ENCODE measurements around the gene ROCK2. TPM values are rescaled to one million over a fixed set of nuclear protein-coding genes. Genes with fewer than 3 reads are reported as not detected.

ROCK2 gene
- total and polyA plus RNA-seq, 3 donors from 2014 or later, result 4.6 to 33.7 (median 31.3) TPM

- Histone ChIP-seq H3K27ac (peak overlapping the region; percentile 85 to 92), H3K27me3 (no peaks in the 10 kb centered on the region), H3K4me1 (peaks cover 11% of the 10 kb centered on the region), H3K36me3 (ENCODE audit: low read depth, missing control alignments) (no peaks in the 10 kb centered on the region), H3K9me3 (no peaks in the 10 kb centered on the region), H3K4me3 (peak overlapping the region; percentile 85 to 86)
- WGBS, 2 donors, result 0% methylated on average over 22 to 27 of the region's 49 CpGs
- intact Hi-C loops (cut with DNase I; ENCODE audit: low total_unique reads), result no loop called here
- peak; percentile 98 for DNase-seq
- TF ChIP-seq, protein P1, sequence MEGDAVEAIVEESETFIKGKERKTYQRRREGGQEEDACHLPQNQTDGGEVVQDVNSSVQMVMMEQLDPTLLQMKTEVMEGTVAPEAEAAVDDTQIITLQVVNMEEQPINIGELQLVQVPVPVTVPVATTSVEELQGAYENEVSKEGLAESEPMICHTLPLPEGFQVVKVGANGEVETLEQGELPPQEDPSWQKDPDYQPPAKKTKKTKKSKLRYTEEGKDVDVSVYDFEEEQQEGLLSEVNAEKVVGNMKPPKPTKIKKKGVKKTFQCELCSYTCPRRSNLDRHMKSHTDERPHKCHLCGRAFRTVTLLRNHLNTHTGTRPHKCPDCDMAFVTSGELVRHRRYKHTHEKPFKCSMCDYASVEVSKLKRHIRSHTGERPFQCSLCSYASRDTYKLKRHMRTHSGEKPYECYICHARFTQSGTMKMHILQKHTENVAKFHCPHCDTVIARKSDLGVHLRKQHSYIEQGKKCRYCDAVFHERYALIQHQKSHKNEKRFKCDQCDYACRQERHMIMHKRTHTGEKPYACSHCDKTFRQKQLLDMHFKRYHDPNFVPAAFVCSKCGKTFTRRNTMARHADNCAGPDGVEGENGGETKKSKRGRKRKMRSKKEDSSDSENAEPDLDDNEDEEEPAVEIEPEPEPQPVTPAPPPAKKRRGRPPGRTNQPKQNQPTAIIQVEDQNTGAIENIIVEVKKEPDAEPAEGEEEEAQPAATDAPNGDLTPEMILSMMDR (IDR thresholded peaks at IDR 0.05), result no peak
- no peak for TF ChIP-seq POLR2A (IDR thresholded peaks at IDR 0.05)
These were observed 189.5 kb downstream of the ROCK2 start for GRCh38 chr2:11154923-11155380.

DNA sequence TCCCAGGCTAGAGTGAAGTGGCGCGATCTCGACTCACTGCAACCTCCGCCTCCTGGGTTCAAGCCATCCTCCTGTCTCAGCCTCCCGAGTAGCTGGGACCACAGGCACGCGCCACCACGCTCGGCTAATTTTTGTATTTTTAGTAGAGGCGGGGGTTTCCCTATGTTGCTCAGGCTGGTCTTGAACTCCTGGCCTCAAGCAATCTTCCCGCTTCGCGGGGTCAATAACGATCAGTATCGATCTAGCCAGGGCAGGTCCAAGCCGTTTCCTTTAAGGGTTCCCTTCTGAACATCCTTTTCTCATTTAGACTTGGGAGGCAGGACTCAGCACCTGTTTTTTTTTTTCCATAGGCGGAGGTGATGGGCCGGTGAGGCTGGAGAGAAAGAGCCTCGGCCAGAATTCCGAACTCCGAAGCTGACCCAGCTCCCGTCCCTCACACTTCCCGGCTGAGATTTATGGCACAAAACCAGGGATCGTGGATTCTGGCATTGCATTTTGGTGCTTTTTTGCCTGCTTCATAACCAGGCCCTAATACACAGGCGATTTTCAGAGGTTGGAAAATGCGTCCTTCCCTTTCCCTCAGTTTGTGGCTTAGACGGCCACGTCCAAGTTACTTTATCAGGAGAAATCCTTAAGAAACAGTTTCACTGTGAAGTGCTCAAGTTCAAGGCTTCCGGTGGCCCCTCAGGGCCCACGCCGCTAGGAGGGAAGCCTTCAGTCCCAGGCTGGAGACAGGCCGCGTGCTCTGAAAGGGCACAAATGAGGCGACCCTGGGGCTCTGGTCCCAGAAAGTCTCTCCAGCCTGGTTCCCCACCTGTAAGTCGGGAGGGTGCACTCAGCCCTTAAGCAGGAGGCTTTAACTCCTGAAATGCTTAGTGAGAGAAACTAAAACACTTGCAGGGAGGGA, 190.2 kb downstream of the ROCK2 start:
- Histone ChIP-seq H3K36me3 (ENCODE audit: low read depth, missing control alignments) (no peaks in the 10 kb centered on the region), H3K9me3 (no peaks in the 10 kb centered on the region), H3K27ac (peak overlapping the region; percentile 85 to 92), H3K4me3 (peak overlapping the region; percentile 48 to 52), H3K4me1 (peaks cover 11% of the 10 kb centered on the region), H3K27me3 (no peaks in the 10 kb centered on the region)
- intact Hi-C loops (cut with DNase I; ENCODE audit: low total_unique reads), result no loop called here
- TF ChIP-seq, protein P1 (IDR thresholded peaks at IDR 0.05), result no peak
- DNase-seq, result peak; percentile 28
- 34 to 42% methylated on average over 35 of the region's 35 CpGs for WGBS, 2 donors

- no peak overlapping the region for H3K27ac ChIP-seq
- H3K27me3 ChIP-seq, result no peaks in the 10 kb centered on the region
- intact Hi-C loops (cut with DNase I; ENCODE audit: low total_unique reads), result no loop called here
- H3K36me3 ChIP-seq (ENCODE audit: low read depth, missing control alignments), result no peaks in the 10 kb centered on the region
- no peaks in the 10 kb centered on the region for H3K9me3 ChIP-seq
- no peak for DNase-seq
- TF ChIP-seq, protein P1 (IDR thresholded peaks at IDR 0.05), result no peak
- no peak for TF ChIP-seq POLR2A (IDR thresholded peaks at IDR 0.05)
- peaks cover 11% of the 10 kb centered on the region for H3K4me1 ChIP-seq
- WGBS, 2 donors, result 97% methylated on average over 6 of the region's 6 CpGs
- no peak overlapping the region for H3K4me3 ChIP-seq
These were observed 191.8 kb downstream of the ROCK2 start for GRCh38 chr2:11152591-11152990.

DNA sequence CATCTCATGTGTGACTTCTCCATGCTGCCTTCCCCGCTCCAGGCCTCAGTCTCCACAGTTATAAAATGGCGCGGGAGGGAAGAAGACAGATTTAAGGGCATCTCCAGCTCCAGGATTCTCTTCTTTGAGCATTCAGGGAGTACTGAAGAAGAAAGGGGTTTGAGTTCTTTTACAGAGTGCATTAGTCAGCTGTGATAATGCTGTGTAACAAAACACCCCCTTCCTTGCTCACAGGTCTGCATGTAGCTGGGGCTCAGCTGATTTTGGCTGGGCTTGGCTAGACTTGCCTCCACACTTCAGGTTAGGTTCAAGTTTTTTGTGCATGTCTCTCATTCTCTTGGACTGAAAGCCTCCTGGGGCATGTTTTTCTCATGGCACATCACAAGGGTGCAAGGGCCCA, 197.2 kb downstream of the ROCK2 start:
- Histone ChIP-seq H3K9me3 (no peaks in the 10 kb centered on the region), H3K27ac (no peak overlapping the region), H3K4me3 (no peak overlapping the region), H3K4me1 (no peaks in the 10 kb centered on the region), H3K36me3 (ENCODE audit: low read depth, missing control alignments) (no peaks in the 10 kb centered on the region), H3K27me3 (no peaks in the 10 kb centered on the region)
- no peak for DNase-seq
- TF ChIP-seq, protein P1 (IDR thresholded peaks at IDR 0.05), result no peak
- TF ChIP-seq POLR2A (IDR thresholded peaks at IDR 0.05), result no peak
- intact Hi-C loops (cut with DNase I; ENCODE audit: low total_unique reads), result no loop called here
- 31 to 70% methylated on average over 3 of the region's 3 CpGs for WGBS, 2 donors
